GM21390 (cell line): ENCODE measurements around the gene CYP2A7.
"Not testable (repeated sequence)": the region's sequence is repeated elsewhere in the genome, so short reads cannot be mapped to it uniquely, and the experiment has no call there.

Source experiments
- ATAC-seq: cut with Tn5 transposase; IDR thresholded peaks from one replicate; pipeline ENCODE4 v1.9.1; 2021; ENCODE audit not compliant: unreplicated experiment

Gene CYP2A7

DNA sequence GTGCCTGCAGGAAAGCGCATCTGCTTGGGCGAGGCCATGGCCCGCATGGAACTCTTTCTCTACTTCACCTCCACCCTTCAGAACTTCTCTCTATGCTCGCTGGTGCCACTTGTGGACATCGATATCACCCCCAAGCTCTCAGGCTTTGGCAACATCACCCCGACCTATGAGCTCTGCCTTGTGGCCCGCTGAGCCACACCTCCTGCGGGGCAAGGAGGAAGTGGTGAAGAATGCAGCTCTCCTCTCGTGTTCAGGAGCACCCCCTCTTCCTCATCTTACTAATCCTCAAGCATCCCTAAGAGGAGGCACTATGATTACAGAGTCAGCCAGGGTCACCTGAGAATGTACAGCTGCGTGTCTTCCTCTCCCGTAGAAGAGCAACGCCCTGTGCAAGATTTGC, 17.9 kb upstream of the CYP2A7 start:
- not testable (repeated sequence) for ATAC-seq

DNA sequence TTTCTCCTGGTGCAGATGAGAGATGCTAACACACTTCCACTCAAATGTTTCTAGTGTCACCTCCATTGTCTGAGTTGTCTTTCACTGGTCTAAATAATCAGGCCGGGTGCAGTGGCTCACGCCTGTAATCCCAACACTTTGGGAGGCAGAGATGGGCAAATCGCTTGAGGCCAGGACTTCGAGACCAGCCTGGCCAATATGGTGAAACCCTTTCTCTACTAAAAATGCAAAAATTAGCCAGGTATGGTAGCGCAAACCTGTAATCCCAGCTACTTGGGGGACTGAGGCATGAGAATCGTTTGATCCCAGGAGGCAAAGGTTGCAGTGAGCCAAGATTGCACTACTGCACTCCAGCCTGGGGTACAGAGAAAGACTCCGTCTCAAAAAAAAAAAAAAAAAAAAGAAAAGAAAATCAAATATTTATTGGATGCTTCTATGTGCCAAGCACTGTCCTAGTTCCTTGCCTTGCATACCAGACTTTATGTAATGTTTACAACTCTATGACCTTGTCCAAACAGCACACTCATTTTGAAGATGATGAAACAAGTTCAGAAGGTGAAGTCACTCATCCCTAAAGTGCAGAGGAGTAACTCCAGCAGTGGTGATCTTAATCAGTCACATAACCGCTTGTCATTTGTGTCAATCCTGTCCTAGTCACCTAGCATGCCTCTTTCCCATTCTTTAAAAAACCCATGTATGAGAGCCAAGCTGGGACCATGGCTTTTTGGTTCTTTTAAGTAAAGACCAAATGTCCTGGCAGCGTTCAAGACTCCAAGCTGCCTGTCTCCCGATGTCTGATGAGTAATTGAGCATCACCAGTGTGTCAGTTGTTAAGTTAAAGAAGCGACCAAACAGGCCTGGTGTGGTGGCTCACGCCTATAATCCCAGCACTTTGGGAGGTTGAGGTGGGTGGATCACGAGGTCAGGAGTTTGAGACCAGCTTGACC, 15.1 kb upstream of the CYP2A7 start:
- not testable (repeated sequence) for ATAC-seq

DNA sequence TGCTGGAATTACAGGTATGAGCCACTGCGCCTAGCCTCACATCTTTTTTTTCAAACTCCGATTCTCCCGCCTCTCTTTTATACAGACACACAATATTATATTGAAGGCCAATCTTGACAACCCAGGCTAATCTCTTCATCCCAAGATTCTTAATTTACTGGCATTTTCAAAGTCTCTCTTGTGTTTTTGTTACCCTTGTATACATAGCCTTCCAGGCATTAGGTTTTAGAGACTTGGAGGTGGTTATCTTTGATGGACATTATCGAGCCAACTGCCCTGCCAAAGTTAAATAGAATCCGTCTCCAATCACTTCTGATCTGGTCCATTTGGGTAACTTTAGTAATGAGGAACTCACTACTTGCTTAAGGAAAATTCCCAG, 14.4 kb upstream of the CYP2A7 start:
- no peak for ATAC-seq

DNA sequence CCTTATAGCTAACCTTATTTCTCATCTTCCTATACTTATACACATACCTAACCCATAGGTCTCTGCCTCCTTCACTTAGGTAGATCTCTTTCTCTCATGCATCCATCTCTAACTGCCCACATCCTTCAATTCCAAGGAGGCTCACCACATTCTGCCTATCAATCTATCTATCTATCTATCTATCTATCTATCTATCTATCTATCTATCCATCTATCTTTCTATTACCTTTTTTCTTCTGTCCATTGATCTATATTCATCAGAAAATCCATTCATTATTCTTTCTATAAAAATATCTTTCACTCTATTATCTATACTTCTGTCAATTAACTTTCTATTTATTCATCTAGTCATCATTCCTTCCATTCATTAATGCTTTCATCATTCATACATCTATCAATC, 11.1 kb upstream of the CYP2A7 start:
- no peak for ATAC-seq

DNA sequence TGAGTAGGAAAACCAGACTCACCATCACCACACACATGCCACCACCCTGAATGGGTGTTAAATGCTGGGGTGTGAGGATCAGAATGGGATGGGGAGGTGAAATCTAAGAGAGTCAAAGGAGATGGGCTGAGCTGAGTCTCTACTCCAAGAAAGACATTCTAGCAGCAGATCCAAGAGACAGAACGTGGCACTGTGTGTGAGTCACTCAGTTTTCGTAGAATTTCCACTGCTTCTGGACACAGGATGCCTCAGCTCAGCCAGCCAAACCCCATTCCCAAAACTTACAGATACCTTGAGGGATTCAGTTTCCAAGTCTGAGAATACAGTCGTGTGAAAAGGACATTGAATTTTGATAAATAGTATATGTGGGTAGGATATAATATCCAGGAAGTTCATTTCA, 7.3 kb upstream of the CYP2A7 start:
- no peak for ATAC-seq

DNA sequence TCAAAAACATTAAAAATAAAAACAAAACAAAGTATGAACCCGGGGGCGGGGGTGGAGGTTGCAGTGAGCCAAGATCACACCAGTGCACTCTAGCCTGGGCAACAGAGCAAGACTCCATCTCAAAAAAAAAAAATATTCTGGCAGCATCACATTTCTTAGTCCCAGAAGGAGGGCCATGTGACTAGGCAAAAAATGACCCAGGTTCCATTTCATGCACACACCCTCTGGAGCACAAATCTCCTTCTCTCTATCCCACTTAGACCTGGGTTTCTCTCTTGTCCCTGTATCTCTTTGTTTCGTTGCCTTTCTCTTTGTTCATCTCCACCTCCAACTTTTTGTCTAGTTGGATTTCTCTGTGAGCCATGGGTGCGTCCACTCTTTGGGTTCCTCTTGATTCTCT, 6.2 kb upstream of the CYP2A7 start:
- no peak for ATAC-seq

DNA sequence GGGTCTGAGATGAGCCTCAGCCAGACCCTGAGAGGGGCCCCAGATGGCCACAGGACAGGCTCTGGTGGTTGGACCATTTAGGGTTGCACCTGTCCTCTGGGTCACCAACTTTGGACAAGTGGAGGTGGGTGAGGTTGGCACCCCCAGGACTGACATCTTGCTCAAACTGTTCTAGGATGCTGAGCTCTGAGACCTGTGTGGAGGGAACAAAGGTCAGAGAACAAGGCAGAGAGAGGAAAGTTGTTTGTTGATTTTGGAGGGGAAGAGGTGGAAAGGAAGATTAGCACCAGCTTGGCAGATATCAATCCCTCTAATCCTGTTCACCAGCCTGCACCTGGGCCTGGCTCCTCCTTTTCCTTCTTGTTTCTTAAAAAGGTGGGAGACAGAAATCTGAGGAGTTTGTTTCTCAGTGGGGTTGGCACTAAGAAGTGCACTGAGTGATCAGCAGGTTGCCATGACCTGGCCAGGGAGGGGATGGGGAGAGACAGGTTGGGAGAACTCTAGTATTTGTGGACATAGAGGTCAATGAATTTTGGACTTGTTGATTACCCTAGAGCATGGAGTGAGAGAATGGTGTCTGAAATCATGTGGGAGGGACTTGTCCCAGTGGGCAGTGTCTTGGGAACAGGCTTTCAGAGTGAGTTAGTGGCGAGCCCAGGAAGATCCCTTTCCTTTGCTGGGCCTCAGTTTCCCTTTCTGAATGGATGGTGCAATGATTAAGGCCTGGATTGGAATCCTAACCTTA, 2.3 kb upstream of the CYP2A7 start:
- ATAC-seq, result not testable (repeated sequence)

DNA sequence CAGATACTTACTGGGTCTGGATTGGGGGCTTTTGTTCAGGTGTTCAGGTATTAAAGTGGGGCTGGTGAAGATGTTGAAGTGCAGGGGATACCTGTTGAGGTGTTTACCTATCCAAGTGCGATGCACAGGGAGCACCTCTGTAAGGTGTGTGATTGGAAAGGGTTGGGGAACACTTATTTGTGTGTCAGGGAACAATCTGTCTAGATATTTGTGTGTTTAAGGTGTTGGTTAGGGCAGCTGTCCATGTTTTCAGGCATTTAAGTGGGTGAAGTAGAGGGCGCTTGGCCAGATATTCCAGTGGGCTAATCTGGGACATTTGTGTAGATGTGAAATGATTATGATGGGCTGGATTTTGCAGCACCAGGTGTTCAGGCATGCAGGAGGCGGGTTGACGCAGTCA, 2.7 kb downstream of the CYP2A7 start:
- ATAC-seq, result not testable (repeated sequence)

DNA sequence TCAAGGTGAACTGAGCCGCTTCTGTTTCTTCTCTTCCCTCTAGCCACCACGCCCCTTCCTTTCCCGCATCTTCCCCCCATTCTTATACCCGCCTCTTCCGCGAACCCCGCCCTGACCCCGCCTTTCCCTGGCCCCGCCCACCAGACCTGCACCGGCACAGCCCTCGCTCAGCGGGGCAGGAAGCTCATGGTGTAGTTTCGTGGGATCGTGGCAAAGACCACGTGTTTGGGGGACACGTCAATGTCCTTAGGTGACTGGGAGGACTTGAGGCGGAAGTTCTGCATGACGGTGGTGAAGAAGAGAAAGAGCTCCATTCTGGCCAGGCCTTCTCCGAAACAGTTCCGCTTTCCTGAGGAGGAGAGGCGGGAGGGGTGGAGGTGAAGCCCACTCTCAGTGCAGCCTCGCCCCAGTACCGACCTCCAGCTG, 6.5 kb downstream of the CYP2A7 start:
- ATAC-seq, result not testable (repeated sequence)

DNA sequence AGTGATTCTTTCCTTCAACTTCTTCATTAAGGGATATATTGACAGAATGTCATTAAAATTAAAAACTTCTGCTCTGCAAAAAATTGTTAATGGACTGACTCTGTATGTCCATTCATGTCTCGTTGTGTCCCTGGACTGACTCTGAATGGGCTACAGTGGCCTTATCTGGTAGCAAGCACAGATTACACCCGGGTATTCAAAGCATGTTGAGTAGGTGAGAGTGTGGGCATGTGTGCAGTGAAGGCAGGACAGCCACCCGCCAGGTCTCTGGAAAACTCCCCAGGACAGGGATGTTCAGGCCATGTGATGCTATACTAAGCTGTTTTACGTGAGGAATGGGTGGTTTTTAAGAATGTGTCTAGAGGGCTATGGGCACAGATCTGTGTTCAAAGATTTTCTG, 7.2 kb downstream of the CYP2A7 start:
- not testable (repeated sequence) for ATAC-seq

DNA sequence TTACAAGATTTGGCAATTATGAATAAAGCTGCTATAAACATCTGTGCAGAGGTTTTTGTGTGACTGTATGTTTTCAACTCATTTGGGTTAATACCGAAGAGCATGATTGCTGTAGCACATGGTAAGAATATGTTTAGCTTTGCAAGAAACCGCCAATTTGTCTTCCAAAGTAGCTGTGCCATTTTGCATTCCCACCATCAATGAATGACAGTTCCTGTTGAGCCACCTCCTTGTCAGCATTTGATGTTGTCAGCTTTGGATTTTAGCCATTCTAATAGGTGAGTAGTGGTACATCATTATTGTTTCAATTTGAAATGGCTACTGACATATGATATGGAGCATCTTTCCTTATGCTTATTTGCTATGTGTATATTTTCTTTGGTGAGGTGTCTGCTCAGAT, 8.2 kb downstream of the CYP2A7 start:
- ATAC-seq, result not testable (repeated sequence)

DNA sequence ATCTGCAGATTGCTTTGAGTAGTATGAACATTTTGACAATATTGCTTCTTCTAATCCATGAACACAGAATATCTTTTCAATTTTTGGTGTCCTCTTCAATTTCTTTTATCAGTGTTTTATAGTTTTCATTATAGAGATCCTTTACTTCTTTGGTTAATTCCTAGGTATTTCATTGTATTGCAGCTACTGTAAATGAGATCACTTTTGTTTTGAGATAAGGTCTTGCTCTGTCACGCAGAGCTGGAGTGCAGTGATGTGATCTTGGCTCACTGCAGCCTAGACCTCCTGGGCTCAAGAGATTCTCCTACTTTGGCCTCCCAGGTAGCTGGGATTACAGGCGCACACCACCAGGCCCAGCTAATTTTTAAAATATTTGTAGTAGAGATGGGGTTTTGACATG, 9.8 kb downstream of the CYP2A7 start:
- no peak for ATAC-seq

DNA sequence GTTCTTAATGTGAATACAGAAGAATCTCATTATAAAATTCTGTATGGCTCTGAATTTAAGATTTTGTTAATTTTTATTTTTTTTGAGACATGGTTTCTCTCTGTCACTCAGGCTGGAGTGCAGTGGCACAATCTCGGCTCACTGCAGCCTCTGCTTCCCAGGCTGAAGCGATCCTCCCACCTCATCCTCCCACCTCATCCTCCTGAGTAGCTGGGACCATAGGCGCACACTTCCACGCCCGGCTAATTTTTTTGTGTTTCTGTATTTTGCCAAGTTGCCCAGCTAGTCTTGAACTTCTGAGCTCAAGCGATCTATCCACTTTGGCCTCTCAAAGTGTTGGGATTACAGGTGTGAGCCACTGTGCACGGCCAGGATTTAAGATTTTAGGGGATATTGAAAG, 14.3 kb downstream of the CYP2A7 start:
- no peak for ATAC-seq

DNA sequence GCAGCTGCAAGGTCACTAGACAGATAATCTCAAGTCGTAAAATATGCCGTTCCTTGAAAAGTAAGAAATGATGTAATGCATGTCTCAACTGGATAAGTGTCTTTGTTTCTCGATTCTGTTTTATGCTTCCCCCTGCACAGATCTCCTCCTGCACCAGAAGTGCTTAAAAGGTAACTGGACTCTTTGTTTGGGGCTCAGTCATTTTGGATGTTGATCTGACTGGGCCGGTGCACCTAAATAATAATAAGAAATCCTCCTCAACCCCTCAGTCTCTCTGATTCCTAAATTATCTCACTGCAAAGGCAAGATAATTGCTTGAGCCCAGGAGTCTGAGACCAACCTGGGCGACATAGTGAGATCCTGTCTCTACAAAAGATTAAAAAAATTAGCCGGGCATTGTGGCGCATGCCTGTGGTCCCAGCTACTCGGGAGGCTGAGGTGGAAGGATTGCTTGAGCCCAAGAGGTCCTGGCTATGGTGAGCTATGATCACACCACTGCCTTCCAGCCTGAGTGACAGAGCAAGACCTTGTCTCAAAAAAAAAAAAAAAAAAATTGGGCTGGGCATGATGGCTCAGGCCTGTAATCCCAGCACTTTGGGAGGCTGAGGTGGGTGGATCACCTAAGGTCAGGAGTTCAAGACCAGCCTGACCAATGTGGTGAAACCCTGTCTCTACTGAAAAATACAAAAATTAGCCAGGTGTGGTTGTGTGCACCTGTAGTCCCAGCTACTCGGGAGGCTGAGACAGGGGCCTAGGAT, 17.1 kb downstream of the CYP2A7 start:
- ATAC-seq, result not testable (repeated sequence)

DNA sequence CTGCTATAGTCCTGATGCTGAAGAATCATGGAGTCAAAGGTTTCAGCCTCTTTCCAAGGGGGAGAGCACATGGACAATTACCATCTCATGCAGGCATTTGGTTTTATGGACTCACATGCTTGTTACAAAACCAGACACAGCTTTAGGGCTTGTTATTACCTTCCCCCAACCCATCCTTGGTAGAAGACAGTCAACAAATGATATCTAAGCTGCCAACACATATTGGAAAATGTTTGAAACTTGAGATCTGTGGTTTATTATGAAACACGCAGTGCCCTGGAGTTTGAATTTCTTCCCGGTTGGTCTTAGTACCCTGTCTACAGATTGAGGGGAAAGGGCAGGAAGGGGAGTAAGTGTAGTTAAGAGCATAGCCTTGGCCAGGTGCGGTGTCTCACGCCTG, 19.2 kb downstream of the CYP2A7 start:
- ATAC-seq, result no peak

DNA sequence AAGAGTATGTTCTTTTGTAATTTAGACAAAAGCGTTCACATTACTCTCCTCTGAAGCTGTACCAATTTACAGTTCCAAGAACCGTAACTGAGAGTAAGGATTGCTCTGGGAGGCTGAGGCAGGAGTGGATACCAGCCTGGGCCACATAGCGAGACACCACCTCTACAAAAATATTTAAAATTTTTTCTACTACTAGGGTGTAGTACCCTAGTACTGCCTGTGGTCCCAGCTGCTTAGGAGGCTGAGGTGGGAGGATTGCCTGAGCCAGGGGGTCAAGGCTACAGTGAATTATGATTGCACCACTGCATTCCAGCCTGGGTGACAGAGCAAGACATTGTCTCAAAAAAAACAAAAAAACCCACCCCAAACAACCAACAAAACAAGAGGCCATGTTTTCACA, 19.7 kb downstream of the CYP2A7 start:
- ATAC-seq, result no peak

DNA sequence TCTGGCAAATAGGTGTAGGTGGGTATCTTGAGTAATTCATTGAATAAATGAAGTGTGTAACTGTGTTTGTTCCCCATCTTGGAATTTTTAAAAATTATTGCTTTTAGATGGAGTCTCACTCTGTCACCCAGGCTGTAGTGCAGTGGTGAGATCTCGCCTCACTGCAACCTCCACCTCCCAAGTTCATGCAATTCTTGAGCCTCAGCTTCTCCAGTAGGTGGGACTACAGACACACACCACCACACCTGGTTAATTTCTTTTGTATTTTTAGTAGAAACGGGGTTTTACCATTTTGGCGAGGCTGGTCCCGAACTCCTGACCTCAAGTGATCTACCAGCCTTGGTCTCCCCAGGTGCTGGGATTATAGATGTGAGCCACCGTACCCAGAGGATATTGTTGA, 23.9 kb downstream of the CYP2A7 start:
- no peak for ATAC-seq

DNA sequence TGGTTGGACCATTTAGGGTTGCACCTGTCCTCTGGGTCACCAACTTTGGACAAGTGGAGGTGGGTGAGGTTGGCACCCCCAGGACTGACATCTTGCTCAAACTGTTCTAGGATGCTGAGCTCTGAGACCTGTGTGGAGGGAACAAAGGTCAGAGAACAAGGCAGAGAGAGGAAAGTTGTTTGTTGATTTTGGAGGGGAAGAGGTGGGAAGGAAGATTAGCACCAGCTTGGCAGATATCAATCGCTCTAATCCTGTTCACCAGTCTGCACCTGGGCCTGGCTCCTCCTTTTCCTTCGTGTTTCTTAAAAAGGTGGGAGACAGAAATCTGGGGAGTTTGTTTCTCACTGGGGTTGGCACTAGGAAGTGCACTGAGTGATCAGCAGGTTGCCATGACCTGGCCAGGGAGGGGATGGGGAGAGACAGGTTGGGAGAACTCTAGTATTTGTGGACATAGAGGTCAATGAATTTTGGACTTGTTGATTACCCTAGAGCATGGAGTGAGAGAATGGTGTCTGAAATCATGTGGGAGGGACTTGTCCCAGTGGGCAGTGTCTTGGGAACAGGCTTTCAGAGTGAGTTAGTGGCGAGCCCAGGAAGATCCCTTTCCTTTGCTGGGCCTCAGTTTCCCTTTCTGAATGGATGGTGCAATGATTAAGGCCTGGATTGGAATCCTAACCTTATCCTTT, 29.4 kb downstream of the CYP2A7 start:
- ATAC-seq, result not testable (repeated sequence)

DNA sequence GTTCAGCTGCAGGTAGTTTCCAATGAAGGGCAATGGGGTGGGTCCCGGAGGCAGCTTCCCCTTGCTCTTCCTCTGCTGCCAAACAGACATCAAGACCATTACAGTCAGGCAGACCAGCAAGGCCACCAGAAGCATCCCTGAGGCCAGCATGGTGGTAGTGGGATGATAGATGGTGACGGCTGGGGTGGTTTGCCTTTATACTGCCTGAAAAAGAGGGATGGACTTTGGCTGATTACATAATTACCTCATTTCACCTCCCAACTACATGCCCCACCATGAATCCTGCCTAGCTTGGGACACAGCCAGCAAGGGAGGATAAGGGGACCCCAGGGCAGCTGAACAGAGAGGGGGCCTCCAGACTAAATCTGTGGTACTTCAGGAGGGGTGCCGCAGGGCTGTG, 31.8 kb downstream of the CYP2A7 start, which contains the start of gene CYP2A6:
Gene CYP2A6 (minus strand): TSS at position 171 of the 400 bp plus-strand sequence. CDS start 21 bp downstream, at position 150.
- not testable (repeated sequence) for ATAC-seq

DNA sequence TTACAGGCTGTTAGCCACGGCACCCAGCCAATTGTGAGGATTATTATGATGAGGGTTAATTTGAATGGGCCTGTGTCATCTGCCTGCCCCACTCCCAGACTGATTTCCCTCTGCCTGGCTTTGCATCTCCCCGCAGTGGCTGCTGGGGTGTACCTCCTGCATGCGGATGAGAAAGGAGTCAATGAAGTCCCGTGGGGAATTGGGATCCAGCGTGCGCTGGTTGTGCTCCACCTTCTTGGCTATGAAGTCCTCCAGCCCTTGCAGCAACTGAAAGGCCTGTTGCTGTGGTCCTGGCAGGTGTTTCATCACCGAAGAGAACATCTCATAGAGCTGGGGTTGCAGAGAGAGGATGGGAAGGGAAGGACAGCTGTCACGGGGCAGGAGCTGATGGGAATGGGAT, 35.3 kb downstream of the CYP2A7 start:
- not testable (repeated sequence) for ATAC-seq

DNA sequence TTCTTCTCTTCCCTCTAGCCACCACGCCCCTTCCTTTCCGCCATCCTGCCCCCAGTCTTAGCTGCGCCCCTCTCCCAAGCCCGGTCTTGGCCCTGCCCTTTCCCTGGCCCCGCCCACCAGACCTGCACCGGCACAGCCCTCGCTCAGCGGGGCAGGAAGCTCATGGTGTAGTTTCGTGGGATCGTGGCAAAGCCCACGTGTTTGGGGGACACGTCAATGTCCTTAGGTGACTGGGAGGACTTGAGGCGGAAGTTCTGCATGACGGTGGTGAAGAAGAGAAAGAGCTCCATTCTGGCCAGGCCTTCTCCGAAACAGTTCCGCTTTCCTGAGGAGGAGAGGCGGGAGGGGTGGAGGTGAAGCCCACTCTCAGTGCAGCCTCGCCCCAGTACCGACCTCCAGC, 38.4 kb downstream of the CYP2A7 start:
- not testable (repeated sequence) for ATAC-seq
